Measurements from ENCODE around the gene GPR39.

Gene GPR39

DNA sequence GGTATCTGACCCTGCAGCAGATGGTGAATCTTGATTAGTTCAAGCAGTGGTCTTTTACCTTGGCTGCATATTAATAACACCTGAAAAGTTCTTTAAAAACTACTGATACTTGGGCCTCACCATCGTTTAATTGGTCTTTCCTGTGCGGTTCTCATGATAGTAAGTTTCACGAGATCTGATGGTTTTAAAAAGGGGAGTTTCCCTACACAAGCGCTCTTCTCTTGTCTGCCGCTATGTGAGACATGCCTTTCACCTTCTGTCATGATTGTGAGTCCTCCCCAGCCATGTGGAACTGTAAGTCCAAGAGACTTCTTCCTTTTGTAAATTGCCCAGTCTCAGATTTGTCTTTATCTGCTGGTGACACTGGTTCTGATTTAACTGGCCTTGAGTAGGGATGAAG lies 151.1 kb downstream of the GPR39 start:
- DNase-seq (ENCODE audit: low read depth), result no peak

GRCh38 chr2:132568656-132569055 lies 152.1 kb downstream of the GPR39 start:
- no peak for DNase-seq (ENCODE audit: low read depth)

- DNase-seq (ENCODE audit: low read depth), result no peak
These were observed 156.9 kb downstream of the GPR39 start for GRCh38 chr2:132573444-132574007.

DNA sequence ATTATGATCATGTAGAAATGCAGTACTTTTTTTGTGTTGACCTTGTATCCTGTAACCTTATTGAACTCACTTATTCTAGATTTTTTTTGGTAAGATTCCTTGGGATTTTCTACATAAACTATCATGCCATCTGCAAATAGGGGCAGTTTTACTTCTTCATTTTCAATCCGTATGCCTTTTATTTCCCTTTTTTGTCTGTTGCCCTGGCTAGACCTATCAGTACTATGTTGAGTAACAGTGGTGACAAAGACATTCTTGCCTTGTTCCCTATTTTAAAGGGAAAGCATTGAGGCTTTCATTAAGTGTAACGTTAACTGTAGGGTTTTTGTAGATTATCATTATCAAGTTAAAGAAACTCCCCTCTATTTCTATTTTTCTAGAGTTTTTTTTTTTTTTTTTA lies 161.1 kb downstream of the GPR39 start:
- DNase-seq (ENCODE audit: low read depth), result no peak

- no peak for DNase-seq (ENCODE audit: low read depth)
These were observed 165.0 kb downstream of the GPR39 start for GRCh38 chr2:132581591-132581990.

- DNase-seq (ENCODE audit: low read depth), result no peak
These were observed 165.6 kb downstream of the GPR39 start for GRCh38 chr2:132581991-132582738.

- no peak for DNase-seq (ENCODE audit: low read depth)
These were observed 167.2 kb downstream of the GPR39 start for GRCh38 chr2:132583666-132584360.

GRCh38 chr2:132584976-132585817 lies 168.6 kb downstream of the GPR39 start:
- no peak for DNase-seq (ENCODE audit: low read depth)

DNA sequence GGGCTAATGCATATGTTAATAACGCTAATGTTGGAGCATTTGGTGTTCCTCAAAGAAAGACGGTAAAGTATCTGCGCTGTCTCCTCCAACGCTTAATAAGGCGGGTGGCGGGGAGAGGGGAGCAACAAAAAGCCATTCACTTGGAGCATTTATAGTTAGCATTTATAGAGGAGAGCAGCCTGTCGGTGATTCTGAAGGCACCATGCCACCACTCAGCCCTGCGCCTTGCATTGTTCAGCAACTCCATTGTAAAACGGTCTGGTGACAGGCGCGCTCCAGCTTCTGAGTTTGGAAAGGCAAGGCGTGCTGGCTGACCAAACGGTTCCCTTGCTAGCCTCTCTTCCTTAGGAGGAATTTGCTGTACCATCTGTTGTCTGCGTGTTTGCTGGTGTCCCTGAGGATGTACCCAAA lies 169.5 kb downstream of the GPR39 start:
- no peak for DNase-seq (ENCODE audit: low read depth)

DNA sequence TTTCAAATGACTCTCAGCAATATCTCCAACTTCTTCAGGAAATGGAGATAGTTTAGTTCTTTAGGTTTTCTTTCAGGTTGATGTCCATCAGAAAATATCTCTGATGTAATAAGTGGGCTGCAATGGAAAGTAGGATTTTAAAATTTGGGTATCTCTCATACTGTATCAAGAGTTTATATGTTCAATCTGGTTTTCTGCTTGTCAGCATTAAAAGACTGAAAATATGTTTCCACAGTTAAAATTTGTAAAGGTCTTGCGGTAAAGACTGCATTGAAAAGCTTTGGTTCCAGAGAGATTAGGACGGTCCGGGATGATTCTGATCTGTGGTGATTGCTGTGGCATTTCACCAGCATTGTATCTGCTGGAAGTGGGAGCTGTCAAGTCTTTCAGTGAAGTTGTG lies 170.2 kb downstream of the GPR39 start:
- DNase-seq (ENCODE audit: low read depth), result no peak

DNA sequence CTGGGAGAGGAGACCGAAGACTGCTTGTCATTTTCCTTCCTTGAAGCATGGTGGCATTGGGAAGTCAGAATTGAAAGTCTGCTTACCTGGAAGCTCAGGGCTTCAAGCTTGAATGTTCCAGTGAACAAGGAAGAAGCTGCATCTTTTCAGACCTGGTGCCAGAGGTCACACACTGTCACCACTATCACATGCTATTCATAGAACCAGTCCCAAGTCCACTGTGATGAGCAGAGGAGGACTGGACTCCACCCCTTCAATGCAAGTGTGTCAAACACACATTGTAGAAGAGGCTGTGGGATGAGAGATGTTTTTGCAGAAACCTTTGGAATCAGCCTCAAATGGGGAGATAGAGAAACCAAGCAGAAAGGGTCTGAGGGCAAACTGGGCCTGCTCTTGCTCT lies 172.0 kb downstream of the GPR39 start:
- no peak for DNase-seq (ENCODE audit: low read depth)

DNA sequence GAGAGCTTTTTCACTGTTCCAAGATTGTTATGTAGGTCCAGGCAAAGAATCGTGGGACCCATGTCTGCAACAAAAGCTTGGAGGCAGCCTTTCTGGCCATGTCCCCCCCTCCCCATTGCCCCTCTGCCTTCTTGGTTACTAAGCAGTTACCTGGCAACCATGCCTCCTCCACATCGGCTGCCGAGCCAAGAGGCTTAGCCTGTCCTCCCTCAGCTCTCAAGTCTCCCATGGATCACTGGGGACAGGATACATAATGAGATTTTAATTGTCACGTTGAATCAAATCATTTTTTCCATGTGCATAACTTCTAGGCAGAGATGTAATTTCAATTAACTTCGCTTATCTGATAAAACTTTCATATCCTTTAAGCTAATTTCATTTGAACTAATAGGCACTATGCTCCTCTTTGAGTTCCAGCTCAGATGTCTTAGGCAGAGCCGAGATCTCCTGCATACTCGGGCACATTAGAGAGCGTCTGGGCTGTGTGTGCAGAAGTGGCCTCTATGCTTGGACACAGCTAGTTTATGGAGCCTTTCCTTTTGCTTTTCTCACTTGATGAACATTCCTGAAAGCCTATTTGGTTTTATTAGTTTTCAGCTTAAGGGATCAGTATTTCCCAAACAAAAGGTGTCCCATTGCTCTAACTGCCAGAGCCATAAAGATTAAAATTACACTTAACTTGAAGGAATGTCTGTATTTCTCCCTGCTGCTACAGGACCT lies 172.7 kb downstream of the GPR39 start:
- no peak for DNase-seq (ENCODE audit: low read depth)

DNA sequence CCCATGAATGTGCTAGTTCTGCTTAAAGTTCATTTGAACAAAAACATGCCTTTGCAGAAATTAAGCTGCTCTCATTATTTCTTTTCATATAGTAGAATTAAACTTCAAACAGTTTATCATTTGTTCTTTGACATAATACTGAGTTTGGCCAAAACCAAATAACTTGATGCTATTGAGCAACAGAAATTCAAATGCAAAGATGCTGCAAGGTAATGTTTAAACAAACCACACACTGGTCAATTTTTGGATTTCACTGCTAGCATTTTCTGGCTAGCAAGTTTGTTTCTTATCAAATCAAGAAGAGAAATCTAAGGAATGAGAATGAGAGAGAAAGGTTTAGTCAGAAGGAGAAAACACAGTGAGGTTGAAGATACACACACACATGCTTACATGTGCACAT lies 173.4 kb downstream of the GPR39 start:
- no peak for DNase-seq (ENCODE audit: low read depth)

GRCh38 chr2:132593171-132593570 lies 176.6 kb downstream of the GPR39 start:
- no peak for DNase-seq (ENCODE audit: low read depth)

DNA sequence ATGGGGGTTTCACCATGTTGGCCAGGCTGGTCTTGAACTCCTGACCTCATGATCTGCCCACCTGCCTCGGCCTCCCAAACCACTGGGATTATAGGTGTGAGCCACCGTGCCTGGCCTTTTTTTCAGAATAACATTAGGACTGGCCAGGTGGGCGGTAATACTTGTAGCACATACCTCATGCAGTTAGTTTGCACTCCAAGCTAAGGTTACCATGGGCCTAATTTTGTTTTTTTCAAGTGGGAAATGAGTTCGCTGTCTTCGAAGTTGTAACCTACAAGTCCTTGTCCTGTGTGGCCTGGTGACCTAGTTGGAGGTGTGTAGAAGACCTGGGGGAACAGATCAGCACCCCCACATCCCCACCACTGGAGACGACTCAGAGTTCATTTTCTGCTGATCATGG lies 178.6 kb downstream of the GPR39 start:
- no peak for DNase-seq (ENCODE audit: low read depth)

DNA sequence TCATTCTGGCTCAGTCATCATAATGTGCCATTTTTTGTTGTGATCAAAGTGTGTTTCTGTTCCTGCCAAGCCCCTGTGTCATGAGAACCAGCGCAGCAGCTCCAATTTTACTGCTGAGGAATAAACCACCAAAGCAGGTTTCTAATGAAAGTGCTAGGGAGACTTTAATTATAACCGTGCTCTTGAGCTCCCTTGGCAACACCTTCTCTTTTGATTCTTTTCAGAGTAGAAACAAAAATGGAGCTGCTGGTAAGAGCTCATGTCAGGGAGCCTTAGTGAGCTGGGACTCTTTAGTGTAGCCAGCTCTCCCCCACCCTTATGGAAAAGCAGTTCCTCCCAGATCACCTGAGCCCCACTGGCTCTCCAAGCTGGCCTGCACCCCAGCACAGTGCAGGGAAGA lies 179.1 kb downstream of the GPR39 start:
- no peak for DNase-seq (ENCODE audit: low read depth)

- no peak for DNase-seq (ENCODE audit: low read depth)
These were observed 180.6 kb downstream of the GPR39 start for GRCh38 chr2:132597166-132597565.

GRCh38 chr2:132597831-132598230 lies 181.2 kb downstream of the GPR39 start:
- DNase-seq (ENCODE audit: low read depth), result no peak

DNA sequence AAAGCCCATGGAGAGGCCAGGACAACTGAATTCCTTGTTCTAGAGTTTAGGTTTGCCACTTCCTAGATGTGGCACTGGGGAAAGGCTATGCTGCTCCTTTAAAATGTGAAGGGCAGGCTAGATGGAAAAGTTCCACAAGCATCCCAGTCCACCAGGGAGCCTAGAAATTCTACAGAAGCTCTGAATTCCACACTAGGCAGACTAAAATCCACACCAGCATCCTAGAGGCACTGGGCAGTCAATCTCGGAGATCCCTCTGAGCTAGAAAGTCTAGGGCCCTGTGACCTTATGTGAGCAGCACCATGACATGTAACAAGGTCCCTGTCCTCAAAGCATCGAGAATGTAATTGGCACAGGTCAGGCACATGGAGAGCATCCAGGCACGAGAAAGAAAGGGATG lies 181.9 kb downstream of the GPR39 start:
- DNase-seq (ENCODE audit: low read depth), result no peak

DNA sequence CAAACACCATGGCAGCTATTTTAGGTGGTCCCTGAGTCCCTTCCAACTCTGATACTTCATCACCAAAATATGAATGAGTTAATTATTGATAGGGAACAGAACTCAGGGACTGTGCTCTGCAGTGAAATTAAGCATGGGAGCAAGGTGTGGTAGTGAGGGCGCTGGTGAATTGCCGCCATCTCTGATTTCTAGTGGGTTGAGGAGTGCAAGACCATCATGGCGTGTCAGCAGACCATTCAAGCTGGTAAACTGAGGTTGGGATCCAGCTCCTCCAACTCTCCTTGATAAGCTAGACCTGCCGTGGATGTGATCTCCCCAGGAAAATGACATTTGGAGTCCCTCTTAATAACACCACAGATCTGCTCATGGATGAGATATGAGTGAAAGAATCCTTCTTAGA lies 183.0 kb downstream of the GPR39 start:
- no peak for DNase-seq (ENCODE audit: low read depth)

GRCh38 chr2:132604561-132604960 lies 188.0 kb downstream of the GPR39 start:
- DNase-seq (ENCODE audit: low read depth), result no peak
